DOHH2 (cell line): ENCODE measurements around the gene IGF2BP3.

Source experiments
- CTCF ChIP-seq: fragments of 200-600 bp; sonication (generic); IDR thresholded peaks from one replicate; pipeline ENCODE4 v1.5.1; 2014; ENCODE audit warnings: antibody characterized with exemption, mild to moderate bottlenecking, low read depth, low read length; ENCODE audit not compliant: poor library complexity, severe bottlenecking
- EZH2phosphoT487 ChIP-seq: fragments of 200-600 bp; sonication (generic); IDR thresholded peaks from 2 replicates; pipeline ENCODE4 v1.6.1; 2017; ENCODE audit warnings: borderline replicate concordance, mild to moderate bottlenecking, antibody characterized with exemption, low read length, moderate library complexity, mixed read lengths

GRCh38 chr7:23347682-23348180 is 122.6 kb downstream of the IGF2BP3 start:
- no peak for TF ChIP-seq CTCF
- TF ChIP-seq EZH2phosphoT487, result no peak
